Tibial nerve (tissue), 3 donors: ENCODE results near the gene TOM1L2.

Experiments used
- CTCF ChIP-seq, 5 experiments: fragments of 200-600 bp in 3 of 5; fragments of 450-650 bp in 2 of 5; sonication (generic) in 3 of 5; IDR thresholded peaks; one replicate each; pipeline ENCODE4 v1.5.1; 2016 to 2019; ENCODE audit warnings: antibody characterized with exemption in 5 of 5, mild to moderate bottlenecking in 3 of 5, moderate library complexity in 2 of 5
- POLR2A ChIP-seq, 2 donors: fragments of 450-650 bp; IDR thresholded peaks; one replicate each; pipeline ENCODE4 v1.6.1; 2017; ENCODE audit warnings: antibody characterized with exemption in 2 of 2, mild to moderate bottlenecking in 2 of 2, moderate library complexity in 2 of 2

GRCh38 chr17:17873450-17873991 is 98.7 kb downstream of the TOM1L2 start:
- TF ChIP-seq CTCF (IDR thresholded peaks at IDR 0.05) = no peak
- no peak for TF ChIP-seq POLR2A (IDR thresholded peaks at IDR 0.05)
